Hepatocyte (in vitro differentiated cells): ENCODE results near the gene HTR6.

Source experiments
- CTCF ChIP-seq: fragments of 200-600 bp; sonication (generic); IDR thresholded peaks from 2 replicates; pipeline ENCODE4 v1.5.1; 2016; ENCODE audit warnings: antibody characterized with exemption, mild to moderate bottlenecking; ENCODE audit not compliant: poor library complexity
- EZH2 ChIP-seq: fragments of 200-600 bp; sonication (generic); IDR thresholded peaks from 2 replicates; pipeline ENCODE4 v1.6.1; 2016; ENCODE audit warnings: antibody characterized with exemption, mild to moderate bottlenecking, borderline replicate concordance

- no peak for TF ChIP-seq CTCF
- no peak for TF ChIP-seq EZH2
Measured at GRCh38 chr1:19640363-19641316, 24.0 kb upstream of the HTR6 start.
